ENCODE results near the gene NLRP10. TPM values are rescaled to one million over a fixed set of nuclear protein-coding genes. Genes with fewer than 3 reads are reported as not detected.

The NLRP10 gene
- total RNA-seq, 1 donor from 2014 or later = not detected

DNA sequence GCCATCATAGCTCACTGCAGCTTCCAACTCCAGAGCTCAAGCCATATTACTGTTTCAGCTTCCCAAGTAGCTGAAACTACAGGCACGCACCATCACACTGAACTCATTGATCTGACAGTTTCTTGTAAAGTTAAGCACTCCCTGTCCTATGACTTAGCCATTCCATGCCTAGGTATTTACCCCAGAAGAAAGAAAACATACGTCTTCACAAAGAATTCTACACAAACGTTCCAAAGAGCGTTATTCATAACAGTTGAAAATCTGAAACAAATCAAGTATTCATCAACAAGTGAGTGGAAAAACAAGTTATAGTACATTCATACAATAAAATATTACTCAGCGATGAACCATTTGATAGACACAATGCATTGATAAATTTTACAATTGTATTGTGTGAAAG lies 7.8 kb upstream of the NLRP10 start:
- Histone ChIP-seq H3K36me3 (no peaks in the 10 kb centered on the region), H3K4me3 (no peak overlapping the region), H3K4me1 (no peaks in the 10 kb centered on the region), H3K27ac (replicated peaks) (no peak overlapping the region), H3K27me3 (ENCODE audit: low read depth) (peaks cover 4% of the 10 kb centered on the region), H3K9me3 (replicated peaks) (no peaks in the 10 kb centered on the region)
- intact Hi-C loops (cut with micrococcal nuclease) = no loop called here
- DNase-seq = no peak
- no peak for TF ChIP-seq CTCF (IDR thresholded peaks at IDR 0.05; ENCODE audit: borderline replicate concordance)

GRCh38 chr11:7971846-7972245 lies 6.6 kb upstream of the NLRP10 start:
- no peaks in the 10 kb centered on the region for H3K36me3 ChIP-seq
- intact Hi-C loops (cut with micrococcal nuclease) = no loop called here
- H3K9me3 ChIP-seq (replicated peaks) = no peaks in the 10 kb centered on the region
- no peak for DNase-seq
- H3K27ac ChIP-seq (replicated peaks) = no peak overlapping the region
- no peaks in the 10 kb centered on the region for H3K4me1 ChIP-seq
- H3K4me3 ChIP-seq = no peak overlapping the region
- H3K27me3 ChIP-seq (ENCODE audit: low read depth) = peaks cover 4% of the 10 kb centered on the region
- no peak for TF ChIP-seq CTCF (IDR thresholded peaks at IDR 0.05; ENCODE audit: borderline replicate concordance)

GRCh38 chr11:7969756-7970646 lies 4.8 kb upstream of the NLRP10 start:
- Histone ChIP-seq H3K27me3 (ENCODE audit: low read depth) (peaks cover 4% of the 10 kb centered on the region), H3K27ac (replicated peaks) (no peak overlapping the region), H3K9me3 (replicated peaks) (no peaks in the 10 kb centered on the region), H3K4me1 (no peaks in the 10 kb centered on the region), H3K36me3 (no peaks in the 10 kb centered on the region), H3K4me3 (no peak overlapping the region)
- intact Hi-C loops (cut with micrococcal nuclease) = no loop called here
- TF ChIP-seq CTCF (IDR thresholded peaks at IDR 0.05; ENCODE audit: borderline replicate concordance) = no peak
- no peak for DNase-seq

- Histone ChIP-seq H3K27me3 (ENCODE audit: low read depth) (peaks cover 4% of the 10 kb centered on the region), H3K36me3 (no peaks in the 10 kb centered on the region), H3K4me1 (no peaks in the 10 kb centered on the region), H3K9me3 (replicated peaks) (no peaks in the 10 kb centered on the region), H3K27ac (replicated peaks) (no peak overlapping the region), H3K4me3 (no peak overlapping the region)
- intact Hi-C loops (cut with micrococcal nuclease) = no loop called here
- TF ChIP-seq CTCF (IDR thresholded peaks at IDR 0.05; ENCODE audit: borderline replicate concordance) = no peak
- DNase-seq = no peak
These were observed 3.4 kb upstream of the NLRP10 start for GRCh38 chr11:7968686-7969085.

DNA sequence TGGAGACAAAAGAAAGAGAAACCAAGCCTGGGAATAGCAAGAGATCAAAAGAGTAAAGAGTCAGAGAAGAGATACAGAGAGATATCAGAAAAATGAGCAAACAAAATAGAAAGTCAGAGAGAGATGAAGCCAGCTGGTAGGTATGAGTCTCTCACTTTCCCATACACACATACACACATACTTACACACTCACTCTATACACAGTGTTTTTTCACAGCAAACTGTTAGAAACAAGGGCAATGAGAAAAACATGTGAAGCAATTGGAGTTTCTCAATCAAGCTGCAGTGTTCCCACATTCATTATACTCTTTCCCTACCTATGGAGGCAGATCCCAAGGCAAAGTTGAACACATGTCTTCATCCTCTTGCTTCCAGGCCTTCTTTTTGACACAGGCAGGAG lies 2.6 kb upstream of the NLRP10 start:
- intact Hi-C loops (cut with micrococcal nuclease) = no loop called here
- Histone ChIP-seq H3K36me3 (no peaks in the 10 kb centered on the region), H3K4me1 (no peaks in the 10 kb centered on the region), H3K4me3 (no peak overlapping the region), H3K27me3 (ENCODE audit: low read depth) (no peaks in the 10 kb centered on the region), H3K9me3 (replicated peaks) (no peaks in the 10 kb centered on the region), H3K27ac (replicated peaks) (no peak overlapping the region)
- TF ChIP-seq CTCF (IDR thresholded peaks at IDR 0.05; ENCODE audit: borderline replicate concordance) = no peak
- no peak for DNase-seq

All from left ventricle myocardium inferior (tissue), 1 donor.